ENCODE data around the gene DNAH17. TPM values are rescaled to one million over a fixed set of nuclear protein-coding genes. Genes with fewer than 3 reads are reported as not detected.

Gene DNAH17
- total RNA-seq, 1 donor from 2014 or later = 1.3 TPM

DNA sequence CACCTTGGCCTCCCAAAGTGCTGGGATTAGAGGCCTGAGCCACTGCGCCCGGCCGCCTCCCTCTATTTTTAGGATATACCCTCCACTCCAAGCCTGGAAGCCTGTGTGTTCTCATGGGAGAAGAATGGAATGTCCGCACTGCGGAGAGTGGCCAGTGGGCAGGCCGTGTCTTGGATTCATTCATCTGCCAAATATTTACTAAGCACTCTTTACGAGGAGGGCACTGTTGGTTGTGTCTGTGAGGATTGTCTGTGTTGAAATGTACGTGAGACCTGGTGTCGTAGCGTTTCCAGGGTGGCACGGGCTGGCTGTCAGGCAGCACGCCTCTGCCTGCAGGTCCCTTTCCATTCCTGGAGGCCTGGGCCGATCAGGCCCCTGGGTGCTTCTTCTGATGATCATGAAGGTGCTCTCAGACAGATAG is 179.5 kb downstream of the DNAH17 start:
- no peak for DNase-seq
- Mint-ChIP-seq H3K4me3 (ENCODE audit: unreplicated experiment) (no peak overlapping the region), H3K27me3 (ENCODE audit: unreplicated experiment) (no peaks in the 10 kb centered on the region), H3K36me3 (ENCODE audit: unreplicated experiment) (peaks cover 4% of the 10 kb centered on the region), H3K9me3 (ENCODE audit: unreplicated experiment) (peaks cover 7% of the 10 kb centered on the region), H3K27ac (ENCODE audit: unreplicated experiment) (no peak overlapping the region), H3K4me1 (ENCODE audit: low read depth, unreplicated experiment) (peaks cover 15% of the 10 kb centered on the region)
- TF ChIP-seq, protein P1, sequence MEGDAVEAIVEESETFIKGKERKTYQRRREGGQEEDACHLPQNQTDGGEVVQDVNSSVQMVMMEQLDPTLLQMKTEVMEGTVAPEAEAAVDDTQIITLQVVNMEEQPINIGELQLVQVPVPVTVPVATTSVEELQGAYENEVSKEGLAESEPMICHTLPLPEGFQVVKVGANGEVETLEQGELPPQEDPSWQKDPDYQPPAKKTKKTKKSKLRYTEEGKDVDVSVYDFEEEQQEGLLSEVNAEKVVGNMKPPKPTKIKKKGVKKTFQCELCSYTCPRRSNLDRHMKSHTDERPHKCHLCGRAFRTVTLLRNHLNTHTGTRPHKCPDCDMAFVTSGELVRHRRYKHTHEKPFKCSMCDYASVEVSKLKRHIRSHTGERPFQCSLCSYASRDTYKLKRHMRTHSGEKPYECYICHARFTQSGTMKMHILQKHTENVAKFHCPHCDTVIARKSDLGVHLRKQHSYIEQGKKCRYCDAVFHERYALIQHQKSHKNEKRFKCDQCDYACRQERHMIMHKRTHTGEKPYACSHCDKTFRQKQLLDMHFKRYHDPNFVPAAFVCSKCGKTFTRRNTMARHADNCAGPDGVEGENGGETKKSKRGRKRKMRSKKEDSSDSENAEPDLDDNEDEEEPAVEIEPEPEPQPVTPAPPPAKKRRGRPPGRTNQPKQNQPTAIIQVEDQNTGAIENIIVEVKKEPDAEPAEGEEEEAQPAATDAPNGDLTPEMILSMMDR (IDR thresholded peaks at IDR 0.05; ENCODE audit: partially characterized antibody, unreplicated experiment) = no peak

DNA sequence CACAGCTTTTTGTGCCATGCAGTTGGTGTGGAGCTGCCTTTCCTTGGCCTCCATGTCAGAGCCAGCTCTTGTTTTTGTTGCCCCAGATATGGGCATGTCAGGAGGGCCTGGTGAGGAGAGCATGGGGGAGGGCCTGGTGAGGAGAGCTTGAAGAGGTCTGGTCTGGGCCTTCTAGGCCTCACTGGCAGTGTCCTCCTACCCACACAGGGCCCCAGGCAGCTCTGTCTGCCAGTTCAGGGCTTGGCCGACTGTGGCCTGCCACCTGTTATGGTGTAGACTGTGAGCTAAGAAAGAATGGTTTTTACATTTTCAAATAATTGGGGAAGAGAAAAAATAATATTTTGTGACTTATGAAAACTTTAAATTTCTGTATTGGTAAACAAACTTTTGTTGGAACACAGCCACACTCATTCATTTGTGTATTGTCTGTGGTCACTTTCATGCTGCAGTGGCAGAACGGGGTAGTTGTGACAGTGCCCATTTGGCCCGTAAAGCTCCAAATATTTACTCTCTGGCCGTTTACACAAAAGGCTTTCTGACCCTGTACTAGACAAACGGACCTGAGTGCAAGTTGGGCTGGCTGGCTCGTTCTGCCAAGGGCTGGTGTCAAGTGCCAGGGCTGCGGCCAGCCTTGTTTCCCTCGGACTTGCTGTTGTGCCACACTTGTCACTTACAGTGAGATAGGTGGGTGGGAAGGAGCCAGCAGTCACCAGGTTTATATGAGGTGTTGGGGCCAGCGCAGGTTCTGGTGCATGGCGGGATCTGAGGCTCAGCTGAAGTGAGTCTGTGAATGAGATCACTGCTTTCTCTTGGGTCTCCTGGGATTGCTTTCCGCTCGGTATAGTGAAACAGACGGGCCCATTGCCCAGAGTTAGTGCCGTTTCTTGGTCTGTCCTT is 180.5 kb downstream of the DNAH17 start:
- TF ChIP-seq, protein P1 (IDR thresholded peaks at IDR 0.05; ENCODE audit: partially characterized antibody, unreplicated experiment) = no peak
- no peaks in the 10 kb centered on the region for H3K27me3 Mint-ChIP-seq (ENCODE audit: unreplicated experiment)
- peak overlapping the region; percentile 36 for H3K27ac Mint-ChIP-seq (ENCODE audit: unreplicated experiment)
- no peak for DNase-seq
- H3K9me3 Mint-ChIP-seq (ENCODE audit: unreplicated experiment) = peaks cover 6% of the 10 kb centered on the region
- H3K36me3 Mint-ChIP-seq (ENCODE audit: unreplicated experiment) = no peaks in the 10 kb centered on the region
- H3K4me1 Mint-ChIP-seq (ENCODE audit: low read depth, unreplicated experiment) = peaks cover 20% of the 10 kb centered on the region
- no peak overlapping the region for H3K4me3 Mint-ChIP-seq (ENCODE audit: unreplicated experiment)

DNA sequence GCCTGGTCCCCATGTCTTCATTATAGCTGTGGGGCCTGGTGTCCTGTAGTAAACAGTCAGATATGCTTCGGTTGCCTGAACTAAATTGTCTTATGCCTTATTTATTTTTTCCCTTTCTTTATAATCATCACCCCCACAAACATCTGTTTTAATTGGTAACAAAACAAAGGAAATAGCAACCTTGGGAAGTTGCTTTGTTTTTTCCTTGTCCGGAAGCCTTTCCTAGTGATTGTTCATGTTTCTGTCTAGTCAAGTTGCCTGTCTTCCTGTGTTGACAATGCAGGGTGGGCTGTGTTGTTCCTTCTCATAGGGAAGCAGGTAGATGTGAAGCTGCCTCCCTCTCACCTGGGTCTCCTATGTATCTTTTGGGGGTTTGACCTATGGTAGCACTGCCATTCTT is 182.0 kb downstream of the DNAH17 start:
- Mint-ChIP-seq H3K4me3 (ENCODE audit: unreplicated experiment) (no peak overlapping the region), H3K27ac (ENCODE audit: unreplicated experiment) (peak overlapping the region; percentile 70), H3K27me3 (ENCODE audit: unreplicated experiment) (peaks cover 3% of the 10 kb centered on the region), H3K4me1 (ENCODE audit: low read depth, unreplicated experiment) (peaks cover 28% of the 10 kb centered on the region), H3K36me3 (ENCODE audit: unreplicated experiment) (no peaks in the 10 kb centered on the region), H3K9me3 (ENCODE audit: unreplicated experiment) (peaks cover 11% of the 10 kb centered on the region)
- DNase-seq = no peak
- TF ChIP-seq, protein P1 (IDR thresholded peaks at IDR 0.05; ENCODE audit: partially characterized antibody, unreplicated experiment) = no peak

DNA sequence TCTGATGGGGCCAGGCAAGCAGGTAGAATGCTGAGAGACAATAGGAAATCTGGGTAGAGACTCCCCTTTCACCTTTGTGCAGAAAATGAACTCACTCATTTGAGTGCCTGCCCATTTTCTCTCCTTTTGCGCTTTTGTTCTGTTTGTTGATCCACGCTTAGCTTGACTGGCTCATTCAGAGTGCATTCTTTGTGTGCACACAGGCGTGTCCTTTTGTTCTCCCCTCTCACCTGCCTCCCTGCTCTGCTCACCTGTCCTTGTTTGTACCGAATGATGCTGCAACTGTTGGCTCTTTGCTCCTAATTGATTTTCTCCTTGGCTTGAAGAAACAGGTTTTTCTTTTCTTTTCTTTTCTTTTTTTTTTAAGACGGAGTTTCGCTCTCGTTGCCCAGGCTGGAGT is 183.0 kb downstream of the DNAH17 start:
- Mint-ChIP-seq H3K4me1 (ENCODE audit: low read depth, unreplicated experiment) (peaks cover 30% of the 10 kb centered on the region), H3K4me3 (ENCODE audit: unreplicated experiment) (no peak overlapping the region), H3K27me3 (ENCODE audit: unreplicated experiment) (peaks cover 5% of the 10 kb centered on the region), H3K27ac (ENCODE audit: unreplicated experiment) (no peak overlapping the region), H3K36me3 (ENCODE audit: unreplicated experiment) (no peaks in the 10 kb centered on the region), H3K9me3 (ENCODE audit: unreplicated experiment) (peaks cover 11% of the 10 kb centered on the region)
- TF ChIP-seq, protein P1 (IDR thresholded peaks at IDR 0.05; ENCODE audit: partially characterized antibody, unreplicated experiment) = no peak
- DNase-seq = no peak

DNA sequence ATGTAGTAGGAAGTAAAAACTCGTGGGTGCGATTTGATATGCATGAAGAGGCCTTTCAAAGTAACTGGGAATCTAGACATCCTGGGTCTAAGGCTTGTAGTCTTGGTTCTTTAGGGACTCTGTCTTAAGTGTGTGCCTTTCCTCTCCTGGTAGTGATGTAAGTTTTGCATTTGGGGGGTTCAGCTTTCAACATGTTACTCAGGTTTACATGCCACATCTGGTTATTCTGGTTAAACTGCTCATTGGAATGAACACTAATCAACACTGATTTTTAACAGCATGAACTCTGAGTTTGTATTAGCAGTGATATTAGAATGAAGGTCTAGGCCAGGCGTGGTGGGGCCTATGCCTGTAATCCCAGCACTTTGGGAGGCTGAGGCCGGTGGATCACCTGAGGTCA is 183.6 kb downstream of the DNAH17 start:
- H3K9me3 Mint-ChIP-seq (ENCODE audit: unreplicated experiment) = peaks cover 11% of the 10 kb centered on the region
- no peak overlapping the region for H3K27ac Mint-ChIP-seq (ENCODE audit: unreplicated experiment)
- no peak overlapping the region for H3K4me3 Mint-ChIP-seq (ENCODE audit: unreplicated experiment)
- TF ChIP-seq, protein P1 (IDR thresholded peaks at IDR 0.05; ENCODE audit: partially characterized antibody, unreplicated experiment) = no peak
- H3K36me3 Mint-ChIP-seq (ENCODE audit: unreplicated experiment) = no peaks in the 10 kb centered on the region
- peaks cover 5% of the 10 kb centered on the region for H3K27me3 Mint-ChIP-seq (ENCODE audit: unreplicated experiment)
- DNase-seq = no peak
- H3K4me1 Mint-ChIP-seq (ENCODE audit: low read depth, unreplicated experiment) = peaks cover 32% of the 10 kb centered on the region
